GM18867 (cell line): ENCODE results near the gene HK1.

Experiments
- ATAC-seq: cut with Tn5 transposase; IDR thresholded peaks from one replicate; pipeline ENCODE4 v1.9.1; 2021; ENCODE audit warnings: mild to moderate bottlenecking, moderate library complexity; ENCODE audit not compliant: unreplicated experiment

HK1 gene

GRCh38 chr10:69415951-69416350 is 137.7 kb downstream of the HK1 start:
- no peak for ATAC-seq

- no peak for ATAC-seq
Measured at GRCh38 chr10:69416695-69417094, 138.4 kb downstream of the HK1 start, which contains the start of gene TACR2. Gene TACR2, minus strand, starts transcription at chr10:69416918. Its CDS starts 595 bp downstream, at chr10:69416323.

DNA sequence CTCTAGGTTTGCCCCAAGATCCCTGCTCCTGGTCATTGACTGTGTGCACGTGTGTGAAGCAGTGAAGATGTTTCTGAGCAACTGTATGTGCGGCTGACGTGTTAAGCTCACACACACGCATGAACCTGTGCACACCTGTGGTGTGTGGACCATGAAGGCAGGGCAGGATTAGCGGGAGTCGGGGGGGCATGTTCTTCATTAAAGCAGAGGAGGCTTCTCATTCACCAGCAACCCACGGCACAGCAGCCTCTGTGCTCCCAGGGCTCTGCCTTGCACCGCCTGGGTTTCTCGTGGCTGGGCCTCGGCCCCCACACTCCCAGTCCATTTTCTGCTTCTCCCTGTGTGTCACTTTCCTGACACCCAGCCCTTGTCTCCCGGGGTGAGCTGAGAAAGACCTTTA is 139.2 kb downstream of the HK1 start:
- ATAC-seq, result no peak

DNA sequence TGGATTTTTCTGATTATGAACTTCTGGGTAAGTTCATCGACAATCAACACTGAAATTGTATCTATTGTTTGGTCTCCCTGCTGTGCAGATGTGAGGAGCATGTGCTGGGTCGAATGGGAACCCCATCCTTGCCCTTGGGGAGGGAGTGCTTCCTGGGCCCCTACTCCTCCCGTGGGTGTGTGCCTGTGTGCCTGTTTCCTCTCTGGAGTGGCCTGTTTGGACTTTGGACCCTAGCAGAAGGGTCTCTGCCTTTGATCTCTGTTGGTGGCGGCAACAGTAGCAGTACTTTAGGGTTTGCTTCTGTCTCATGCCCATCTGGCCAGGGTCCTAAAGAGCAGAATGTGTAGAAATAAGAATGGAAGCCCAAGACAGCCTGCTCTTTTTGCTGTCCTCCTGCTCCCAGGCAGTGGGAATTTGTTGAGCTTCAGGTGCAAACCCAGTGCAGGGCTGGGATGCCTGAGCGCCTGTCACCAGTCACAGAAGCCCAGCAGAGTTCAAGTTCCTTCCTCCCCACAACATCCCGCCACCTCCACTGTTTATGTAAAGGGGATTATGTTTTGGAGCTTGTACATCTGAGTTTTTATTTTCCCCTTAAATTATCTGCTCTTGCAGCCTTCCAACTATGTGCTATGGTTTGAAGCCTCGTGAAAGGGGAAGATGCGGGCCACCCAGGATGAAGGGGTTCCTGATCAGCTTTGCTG is 139.9 kb downstream of the HK1 start:
- no peak for ATAC-seq

- no peak for ATAC-seq
Measured at GRCh38 chr10:69419096-69419743, 140.9 kb downstream of the HK1 start.

GRCh38 chr10:69419744-69420126 is 141.4 kb downstream of the HK1 start:
- no peak for ATAC-seq

- no peak for ATAC-seq
Measured at GRCh38 chr10:69421611-69422308, 143.5 kb downstream of the HK1 start.

DNA sequence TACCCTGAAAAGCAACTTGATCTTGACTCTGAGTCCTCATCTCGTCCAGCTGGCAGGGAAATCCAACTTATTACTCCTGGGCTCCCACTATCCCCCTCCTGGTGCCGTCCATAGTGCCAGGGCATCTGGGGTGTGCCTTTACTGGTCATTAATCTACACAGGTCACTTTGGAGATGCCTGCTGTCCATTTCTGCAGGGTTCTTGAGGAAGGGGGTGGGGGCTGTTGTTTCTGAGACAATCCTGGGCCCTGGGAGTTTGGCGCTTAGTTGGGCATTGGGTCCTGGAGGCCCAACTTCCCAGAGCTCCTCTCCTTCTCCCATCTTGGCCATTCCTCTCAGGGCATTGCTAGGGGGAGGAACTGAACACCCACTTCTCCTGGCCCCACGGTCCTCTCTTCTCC is 144.4 kb downstream of the HK1 start:
- ATAC-seq, result no peak

GRCh38 chr10:69425041-69425440 is 146.7 kb downstream of the HK1 start:
- ATAC-seq, result no peak

GRCh38 chr10:69425511-69426298 is 147.4 kb downstream of the HK1 start:
- ATAC-seq, result no peak

DNA sequence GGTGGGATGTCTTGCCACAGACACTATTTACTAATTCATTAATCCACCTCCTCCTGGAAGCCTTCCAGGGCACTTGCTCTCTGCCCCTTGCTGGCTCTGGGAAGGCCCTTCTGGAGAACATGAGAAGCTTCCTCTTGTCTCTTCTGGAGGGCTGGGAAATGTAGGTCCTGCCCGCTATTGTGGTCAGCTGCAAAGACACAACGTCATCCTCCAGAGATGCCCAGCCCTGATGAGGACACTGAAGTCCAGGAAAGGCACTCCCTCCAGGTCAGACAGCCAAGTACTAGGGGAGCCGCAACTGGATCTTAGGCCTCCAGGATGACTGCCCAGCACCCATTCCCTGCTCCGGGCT is 148.1 kb downstream of the HK1 start:
- ATAC-seq, result no peak

DNA sequence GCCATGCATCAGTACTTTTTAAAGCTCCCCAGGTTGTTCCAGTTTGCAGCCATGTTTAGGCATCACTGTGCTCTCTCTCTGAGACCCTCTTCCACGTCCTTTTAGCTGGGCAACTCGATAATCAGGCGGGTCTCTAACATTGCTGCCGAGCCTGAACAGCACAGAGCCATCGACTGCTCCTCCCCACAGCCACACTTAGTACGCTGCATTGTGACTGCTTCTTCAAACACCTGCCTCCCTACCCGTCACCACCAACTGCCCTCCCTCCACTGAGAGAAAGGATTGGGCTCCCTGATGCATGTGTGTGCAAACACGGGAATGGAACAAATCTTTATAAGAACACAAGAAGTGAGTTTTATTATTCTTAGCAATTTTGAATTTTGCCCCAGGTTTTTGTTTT is 149.9 kb downstream of the HK1 start:
- no peak for ATAC-seq

- no peak for ATAC-seq
Measured at GRCh38 chr10:69434169-69434568, 155.9 kb downstream of the HK1 start.

DNA sequence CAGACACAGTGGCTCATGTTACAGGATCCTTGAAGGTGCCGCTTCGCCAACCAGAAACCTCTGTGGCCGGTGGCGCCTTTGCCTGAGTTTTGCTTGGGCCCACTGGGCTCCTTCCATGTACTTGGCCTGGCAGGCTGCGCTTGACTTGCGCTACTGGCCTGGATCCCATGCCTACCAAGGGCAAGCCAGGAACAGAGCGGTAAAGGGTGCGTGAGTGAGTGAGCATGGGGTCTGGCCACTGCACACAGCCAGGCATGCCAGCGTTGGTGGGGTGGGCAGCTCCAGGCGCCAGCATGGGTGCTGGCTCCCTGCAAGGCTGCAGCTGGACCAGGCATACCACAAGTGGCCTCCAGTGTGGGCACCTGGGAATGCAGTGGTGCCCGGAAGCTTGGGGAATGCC is 156.6 kb downstream of the HK1 start:
- no peak for ATAC-seq

DNA sequence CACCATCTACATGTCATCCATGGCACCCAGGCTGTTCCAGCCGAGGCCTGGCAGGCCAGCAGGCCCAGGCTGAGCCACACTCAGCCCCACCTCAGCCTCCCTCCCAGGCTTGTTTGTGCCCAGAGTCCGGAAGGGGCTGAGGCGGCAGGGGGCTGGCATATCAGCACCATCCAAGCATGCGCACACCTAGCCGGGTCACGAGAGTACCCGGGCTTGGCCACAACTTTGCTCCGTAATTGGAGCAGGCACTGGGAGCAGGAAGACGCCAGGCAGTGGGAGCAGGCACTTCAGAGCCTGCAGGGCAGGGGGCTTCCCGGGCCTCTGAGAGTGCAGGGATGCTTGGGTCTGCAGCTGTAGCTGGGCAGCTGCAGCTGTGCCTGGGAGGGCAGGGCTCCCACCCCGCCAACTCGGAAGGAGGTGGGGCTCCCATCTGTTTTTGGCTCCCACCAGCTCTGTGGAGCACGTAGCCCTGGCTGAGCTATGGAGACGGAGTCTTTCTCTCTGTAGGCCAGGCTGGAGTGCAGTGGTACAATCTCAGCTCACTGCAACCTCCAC is 157.7 kb downstream of the HK1 start:
- no peak for ATAC-seq

DNA sequence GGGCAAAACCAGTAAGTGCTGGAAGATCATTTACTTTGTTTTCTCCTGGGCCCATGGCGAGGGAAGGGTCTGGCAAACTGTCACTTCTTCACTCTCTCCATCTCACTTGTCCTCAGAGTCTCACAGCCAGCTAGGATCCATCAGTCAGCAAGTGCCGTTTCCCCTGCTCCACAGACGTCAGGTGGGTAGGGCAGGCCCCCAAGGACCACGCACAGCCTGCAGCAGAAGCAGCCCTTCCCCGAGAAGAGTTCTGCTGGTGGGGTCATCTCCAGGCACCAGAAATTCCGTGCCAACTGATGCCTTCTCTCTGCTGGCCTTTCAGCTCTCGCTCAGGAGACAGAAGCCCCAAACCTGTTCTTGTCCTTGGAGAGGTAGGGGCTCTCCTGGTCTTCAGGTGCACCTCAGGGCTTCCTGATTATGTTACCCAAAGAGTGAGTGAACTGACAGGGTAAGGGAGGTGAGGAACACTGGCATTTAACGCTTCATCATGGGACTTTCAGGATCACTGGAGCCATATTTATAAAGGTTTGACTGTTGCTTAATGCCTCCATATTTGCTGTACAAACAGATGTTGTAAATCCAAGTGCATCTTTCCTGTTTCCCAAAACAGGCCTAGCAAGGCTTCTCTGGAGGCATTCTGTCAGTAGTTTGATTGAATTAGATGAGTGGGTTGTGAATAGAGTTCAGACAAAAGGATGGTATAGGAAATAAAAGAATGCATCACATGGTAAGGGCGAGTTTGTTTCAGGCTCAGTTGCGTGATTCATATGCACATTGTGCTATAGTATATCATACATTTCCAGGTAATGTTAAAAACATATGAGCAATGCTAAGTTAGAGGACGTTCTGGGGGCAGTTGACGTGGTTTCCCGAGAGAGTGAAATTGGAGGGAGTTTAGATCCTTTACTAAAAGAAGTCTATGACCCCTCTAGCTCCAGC is 159.3 kb downstream of the HK1 start:
- no peak for ATAC-seq

- no peak for ATAC-seq
Measured at GRCh38 chr10:69438536-69439349, 160.4 kb downstream of the HK1 start.

DNA sequence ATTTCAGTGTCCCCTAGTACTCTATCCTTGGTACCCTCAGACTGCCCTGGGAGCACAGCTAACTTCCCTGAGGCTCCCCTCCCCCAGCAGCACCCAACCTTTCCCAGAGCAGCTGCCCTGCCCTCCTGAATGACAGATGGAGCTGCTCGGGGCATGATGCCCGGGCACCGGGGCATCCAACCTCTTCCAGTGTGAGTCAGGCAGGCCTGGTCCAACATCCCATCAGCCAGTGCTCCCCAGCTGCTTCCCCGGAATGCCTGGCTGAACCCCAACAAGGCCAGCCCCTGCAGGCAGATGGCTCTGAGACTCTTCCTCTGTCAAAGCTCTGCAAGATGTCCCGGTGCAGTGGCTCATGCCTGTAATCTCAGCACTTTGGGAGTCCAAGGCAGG is 161.0 kb downstream of the HK1 start:
- no peak for ATAC-seq

GRCh38 chr10:69439813-69440506 is 161.7 kb downstream of the HK1 start:
- no peak for ATAC-seq
